K562 (cell line): ENCODE measurements around the gene DNASE1L1.

Source experiments
- PML ChIP-seq: IDR thresholded peaks from 2 replicates; pipeline ENCODE4 v1.6.1; 2012; ENCODE audit warnings: low read length, inconsistent platforms
- POLR2A ChIP-seq: fragments of 450-650 bp; conservative IDR thresholded peaks from 2 replicates; pipeline ENCODE4 v1.6.1; 2016
- PRMT5 ChIP-seq: sonication (generic); formaldehyde crosslinking; IDR thresholded peaks from 2 replicates; pipeline ENCODE4 v1.5.0; 2020; ENCODE audit warnings: missing genetic modification reagents
- ZNF232 ChIP-seq: sonication (generic); formaldehyde crosslinking; IDR thresholded peaks from 2 replicates; pipeline ENCODE4 v1.8.0; 2022; ENCODE audit warnings: mild to moderate bottlenecking, missing genetic modification reagents
- ZZZ3 ChIP-seq: fragments of 450-650 bp; IDR thresholded peaks from 2 replicates; pipeline ENCODE4 v1.6.1; 2016; ENCODE audit warnings: antibody characterized with exemption, mild to moderate bottlenecking, moderate library complexity

DNA sequence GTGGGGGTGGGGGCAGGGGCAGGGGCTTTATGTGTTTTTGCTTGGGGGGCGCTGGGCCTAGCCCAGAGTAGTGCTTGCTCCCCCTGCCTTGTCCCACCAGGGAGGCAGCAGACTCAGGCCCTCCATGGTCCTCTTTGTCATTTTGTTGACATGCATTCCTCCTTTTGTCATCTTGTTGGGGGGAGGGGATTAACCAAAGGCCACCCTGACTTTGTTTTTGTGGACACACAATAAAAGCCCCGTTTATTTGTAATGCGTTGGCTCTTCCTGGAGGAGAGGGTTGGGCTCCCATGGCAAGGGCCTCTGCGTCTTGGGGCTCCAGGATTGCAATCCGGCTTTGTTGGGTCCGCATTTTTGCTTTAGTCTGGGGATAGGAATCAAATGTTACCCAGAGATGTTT lies 27.8 kb downstream of the DNASE1L1 start:
- no peak for TF ChIP-seq ZNF232 (CRISPR knock-in tag)
- TF ChIP-seq PRMT5 (CRISPR knock-in tag) = no peak
- no peak for TF ChIP-seq PML
- TF ChIP-seq ZZZ3 = no peak
- TF ChIP-seq POLR2A = no peak
